ENCODE measurements around the gene SULT4A1.

- TF ChIP-seq POLR2A (IDR thresholded peaks at IDR 0.05) (no peak), CTCF (IDR thresholded peaks at IDR 0.05) (no peak)
Observed at GRCh38 chr22:43897751-43898261, 35.5 kb upstream of the SULT4A1 start.

All from testis (tissue), 2 donors.